SK-MEL-5 (cell line): ENCODE results near the gene C1QTNF4. TPM values are rescaled to one million over a fixed set of nuclear protein-coding genes. Genes with fewer than 3 reads are reported as not detected.
"Not testable (repeated sequence)": the region's sequence is repeated elsewhere in the genome, so short reads cannot be mapped to it uniquely, and the experiment has no call there.

Experiments
- DNase-seq: peaks from one replicate; pipeline ENCODE4 v3.0.0-alpha.2; 2016; ENCODE audit warnings: low read depth, low spot score
- in situ Hi-C: cut with HindIII; loops from 2 replicates; pipeline ENCODE4 v1.10.0; 2016; ENCODE audit warnings: low sequenced_read_pairs, high pct_unique_total_duplicates, low pct_unique_long_range_greater_than_20kb
- polyA plus RNA-seq, 2 experiments: library from polyadenylated mRNA; depleted of rRNA; stranded (reverse); fragments of >200 nt; gene quantifications; 2 replicates each; pipeline ENCODE4 v1.2.3, GENCODE V29; 2015
- total RNA-seq: library from RNA; depleted of rRNA; stranded (reverse); fragments of >200 nt; shearing (Covaris generic); gene quantifications from 2 replicates; pipeline ENCODE4 v1.2.3, GENCODE V29; 2014; rRNA removed

Gene C1QTNF4
- total RNA-seq: not detected in 2 replicates
- 0.13 TPM in 1 of 2 replicates, not detected in the other for polyA plus RNA-seq (2015; cell fraction: cytosol; rRNA removed)
- polyA plus RNA-seq (2015; cell fraction: nucleus; rRNA removed): not detected in 2 replicates

- in situ Hi-C loops: no loop called here
- DNase-seq: no peak
Measured at GRCh38 chr11:47593934-47594855, at the start of gene C1QTNF4. C1QTNF4 (minus strand) TSS chr11:47594411; CDS start chr11:47590810, 3,601 bp downstream.

GRCh38 chr11:47642099-47642855, 48.1 kb upstream of the C1QTNF4 start, which contains the start of gene MTCH2:
MTCH2 (minus strand) TSS chr11:47642559; CDS start chr11:47642465, 94 bp downstream.
- peak; percentile 99 for DNase-seq
- in situ Hi-C loops: no loop called here

GRCh38 chr11:47641600-47642098, 47.4 kb upstream of the C1QTNF4 start:
- DNase-seq: peak; percentile 45
- in situ Hi-C loops: no loop called here

GRCh38 chr11:47640506-47640905, 46.3 kb upstream of the C1QTNF4 start:
- DNase-seq, in situ Hi-C loops: not testable (repeated sequence)

GRCh38 chr11:47636331-47636730, 42.1 kb upstream of the C1QTNF4 start:
- DNase-seq, in situ Hi-C loops: not testable (repeated sequence)

- DNase-seq: no peak
- in situ Hi-C loops: no loop called here
Measured at GRCh38 chr11:47631473-47631872, 37.3 kb upstream of the C1QTNF4 start.

- DNase-seq: no peak
- in situ Hi-C loops: no loop called here
Measured at GRCh38 chr11:47628026-47628425, 33.8 kb upstream of the C1QTNF4 start.

GRCh38 chr11:47626234-47626633, 32.0 kb upstream of the C1QTNF4 start:
- DNase-seq: no peak
- in situ Hi-C loops: no loop called here

- in situ Hi-C loops: no loop called here
- DNase-seq: peak; percentile 78
Measured at GRCh38 chr11:47620836-47621378, 26.7 kb upstream of the C1QTNF4 start.

GRCh38 chr11:47617417-47617809, 23.2 kb upstream of the C1QTNF4 start:
- no peak for DNase-seq
- in situ Hi-C loops: no loop called here

- in situ Hi-C loops: no loop called here
- peak; percentile 80 for DNase-seq
Measured at GRCh38 chr11:47616726-47617416, 22.7 kb upstream of the C1QTNF4 start.

GRCh38 chr11:47615249-47615648, 21.0 kb upstream of the C1QTNF4 start:
- no peak for DNase-seq
- in situ Hi-C loops: no loop called here

- no peak for DNase-seq
- in situ Hi-C loops: no loop called here
Measured at GRCh38 chr11:47611348-47611794, 17.2 kb upstream of the C1QTNF4 start.

- in situ Hi-C loops: no loop called here
- DNase-seq: no peak
Measured at GRCh38 chr11:47609675-47610074, 15.5 kb upstream of the C1QTNF4 start.

GRCh38 chr11:47607380-47607779, 13.2 kb upstream of the C1QTNF4 start:
- in situ Hi-C loops: no loop called here
- DNase-seq: no peak

- in situ Hi-C loops: no loop called here
- no peak for DNase-seq
Measured at GRCh38 chr11:47606731-47607130, 12.5 kb upstream of the C1QTNF4 start.

- no peak for DNase-seq
- in situ Hi-C loops: no loop called here
Measured at GRCh38 chr11:47605921-47606320, 11.7 kb upstream of the C1QTNF4 start.
